ENCODE measurements around the gene ITCH. TPM values are rescaled to one million over a fixed set of nuclear protein-coding genes. Genes with fewer than 3 reads are reported as not detected.

Gene ITCH
- polyA plus RNA-seq, 1 donor from 2014 or later: 39.5 TPM

- TF ChIP-seq TAF1 (IDR thresholded peaks at IDR 0.05; ENCODE audit: low read depth) (no peak), SMC3 (conservative IDR thresholded peaks at IDR 0.05; ENCODE audit: poor library complexity) (no peak)
- TF ChIP-seq, protein P1, sequence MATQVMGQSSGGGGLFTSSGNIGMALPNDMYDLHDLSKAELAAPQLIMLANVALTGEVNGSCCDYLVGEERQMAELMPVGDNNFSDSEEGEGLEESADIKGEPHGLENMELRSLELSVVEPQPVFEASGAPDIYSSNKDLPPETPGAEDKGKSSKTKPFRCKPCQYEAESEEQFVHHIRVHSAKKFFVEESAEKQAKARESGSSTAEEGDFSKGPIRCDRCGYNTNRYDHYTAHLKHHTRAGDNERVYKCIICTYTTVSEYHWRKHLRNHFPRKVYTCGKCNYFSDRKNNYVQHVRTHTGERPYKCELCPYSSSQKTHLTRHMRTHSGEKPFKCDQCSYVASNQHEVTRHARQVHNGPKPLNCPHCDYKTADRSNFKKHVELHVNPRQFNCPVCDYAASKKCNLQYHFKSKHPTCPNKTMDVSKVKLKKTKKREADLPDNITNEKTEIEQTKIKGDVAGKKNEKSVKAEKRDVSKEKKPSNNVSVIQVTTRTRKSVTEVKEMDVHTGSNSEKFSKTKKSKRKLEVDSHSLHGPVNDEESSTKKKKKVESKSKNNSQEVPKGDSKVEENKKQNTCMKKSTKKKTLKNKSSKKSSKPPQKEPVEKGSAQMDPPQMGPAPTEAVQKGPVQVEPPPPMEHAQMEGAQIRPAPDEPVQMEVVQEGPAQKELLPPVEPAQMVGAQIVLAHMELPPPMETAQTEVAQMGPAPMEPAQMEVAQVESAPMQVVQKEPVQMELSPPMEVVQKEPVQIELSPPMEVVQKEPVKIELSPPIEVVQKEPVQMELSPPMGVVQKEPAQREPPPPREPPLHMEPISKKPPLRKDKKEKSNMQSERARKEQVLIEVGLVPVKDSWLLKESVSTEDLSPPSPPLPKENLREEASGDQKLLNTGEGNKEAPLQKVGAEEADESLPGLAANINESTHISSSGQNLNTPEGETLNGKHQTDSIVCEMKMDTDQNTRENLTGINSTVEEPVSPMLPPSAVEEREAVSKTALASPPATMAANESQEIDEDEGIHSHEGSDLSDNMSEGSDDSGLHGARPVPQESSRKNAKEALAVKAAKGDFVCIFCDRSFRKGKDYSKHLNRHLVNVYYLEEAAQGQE (IDR thresholded peaks at IDR 0.05; ENCODE audit: borderline replicate concordance): no peak
- H4K20me1 ChIP-seq (ENCODE audit: insufficient read depth): no peaks in the 10 kb centered on the region
- no peak overlapping the region for H3K27ac ChIP-seq (ENCODE audit: low read length)
- H2AFZ ChIP-seq (ENCODE audit: low read depth, low read length): no peak overlapping the region
- H3K4me3 ChIP-seq (ENCODE audit: low read length): no peak overlapping the region
- H3K27me3 ChIP-seq (ENCODE audit: insufficient read depth, low read depth, low read length): no peaks in the 10 kb centered on the region
- H3K79me2 ChIP-seq (replicated peaks; ENCODE audit: insufficient read depth, low read length): peaks cover 9% of the 10 kb centered on the region
- H3K4me2 ChIP-seq (ENCODE audit: low read length): no peak overlapping the region
- H3K9ac ChIP-seq (ENCODE audit: low read length): no peak overlapping the region
- no peaks in the 10 kb centered on the region for H3K9me3 ChIP-seq (ENCODE audit: low read length)
- no peaks in the 10 kb centered on the region for H3K9me2 ChIP-seq (ENCODE audit: insufficient read depth, low read length)
- no peaks in the 10 kb centered on the region for H3F3A ChIP-seq (ENCODE audit: insufficient read depth, low read length, poor library complexity, severe bottlenecking)
- no peaks in the 10 kb centered on the region for H3K36me3 ChIP-seq (ENCODE audit: insufficient read depth, low read length)
These were observed 38.8 kb downstream of the ITCH start for GRCh38 chr20:34401741-34402455.

DNA sequence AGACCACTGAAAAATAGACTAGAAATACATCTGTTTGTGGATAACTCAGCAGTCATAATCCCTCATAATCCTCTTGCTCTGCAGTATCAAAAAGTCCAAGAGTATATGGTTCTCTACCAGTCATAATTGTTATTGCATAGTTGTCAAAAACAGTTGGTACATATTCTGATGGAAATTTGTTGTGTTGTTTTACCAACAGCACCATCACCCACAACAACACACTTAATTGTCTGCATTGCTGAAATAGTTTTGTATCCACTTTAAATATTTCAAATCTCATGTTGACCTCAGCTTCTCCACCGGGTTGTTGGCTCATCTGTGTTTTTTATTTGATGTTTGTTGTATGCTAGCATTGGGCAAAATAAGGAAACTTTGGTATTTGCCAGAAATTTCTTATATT, 39.4 kb downstream of the ITCH start:
- Histone ChIP-seq H2AFZ (ENCODE audit: low read depth, low read length) (no peak overlapping the region), H3K79me2 (replicated peaks; ENCODE audit: insufficient read depth, low read length) (peaks cover 9% of the 10 kb centered on the region), H3F3A (ENCODE audit: insufficient read depth, low read length, poor library complexity, severe bottlenecking) (no peaks in the 10 kb centered on the region), H3K4me3 (ENCODE audit: low read length) (no peak overlapping the region), H3K36me3 (ENCODE audit: insufficient read depth, low read length) (no peaks in the 10 kb centered on the region), H3K9me3 (ENCODE audit: low read length) (no peaks in the 10 kb centered on the region), H3K27me3 (ENCODE audit: insufficient read depth, low read depth, low read length) (no peaks in the 10 kb centered on the region), H3K9me2 (ENCODE audit: insufficient read depth, low read length) (no peaks in the 10 kb centered on the region), H3K4me2 (ENCODE audit: low read length) (no peak overlapping the region), H4K20me1 (ENCODE audit: insufficient read depth) (no peaks in the 10 kb centered on the region), H3K9ac (ENCODE audit: low read length) (no peak overlapping the region), H3K27ac (ENCODE audit: low read length) (no peak overlapping the region)
- TF ChIP-seq, protein P1 (IDR thresholded peaks at IDR 0.05; ENCODE audit: borderline replicate concordance): no peak
- no peak for TF ChIP-seq RAD21 (conservative IDR thresholded peaks at IDR 0.05)
- no peak for TF ChIP-seq SMC3 (conservative IDR thresholded peaks at IDR 0.05; ENCODE audit: poor library complexity)
- TF ChIP-seq, protein P2, sequence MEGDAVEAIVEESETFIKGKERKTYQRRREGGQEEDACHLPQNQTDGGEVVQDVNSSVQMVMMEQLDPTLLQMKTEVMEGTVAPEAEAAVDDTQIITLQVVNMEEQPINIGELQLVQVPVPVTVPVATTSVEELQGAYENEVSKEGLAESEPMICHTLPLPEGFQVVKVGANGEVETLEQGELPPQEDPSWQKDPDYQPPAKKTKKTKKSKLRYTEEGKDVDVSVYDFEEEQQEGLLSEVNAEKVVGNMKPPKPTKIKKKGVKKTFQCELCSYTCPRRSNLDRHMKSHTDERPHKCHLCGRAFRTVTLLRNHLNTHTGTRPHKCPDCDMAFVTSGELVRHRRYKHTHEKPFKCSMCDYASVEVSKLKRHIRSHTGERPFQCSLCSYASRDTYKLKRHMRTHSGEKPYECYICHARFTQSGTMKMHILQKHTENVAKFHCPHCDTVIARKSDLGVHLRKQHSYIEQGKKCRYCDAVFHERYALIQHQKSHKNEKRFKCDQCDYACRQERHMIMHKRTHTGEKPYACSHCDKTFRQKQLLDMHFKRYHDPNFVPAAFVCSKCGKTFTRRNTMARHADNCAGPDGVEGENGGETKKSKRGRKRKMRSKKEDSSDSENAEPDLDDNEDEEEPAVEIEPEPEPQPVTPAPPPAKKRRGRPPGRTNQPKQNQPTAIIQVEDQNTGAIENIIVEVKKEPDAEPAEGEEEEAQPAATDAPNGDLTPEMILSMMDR (IDR thresholded peaks at IDR 0.05; ENCODE audit: poor library complexity, severe bottlenecking): no peak
- no peak for TF ChIP-seq EP300 (conservative IDR thresholded peaks at IDR 0.05; ENCODE audit: poor library complexity, severe bottlenecking)
- TF ChIP-seq MXI1 (conservative IDR thresholded peaks at IDR 0.05; ENCODE audit: poor library complexity, severe bottlenecking): no peak
- no peak for TF ChIP-seq EZH2 (IDR thresholded peaks at IDR 0.05; ENCODE audit: borderline replicate concordance, insufficient read depth, low read length, poor library complexity, severe bottlenecking)
- TF ChIP-seq POLR2AphosphoS5 (IDR thresholded peaks at IDR 0.05): no peak
- TF ChIP-seq TAF1 (IDR thresholded peaks at IDR 0.05; ENCODE audit: low read depth): no peak

Measured in neural cell (in vitro differentiated cells).